DND-41 (cell line): ENCODE results near the gene SLC24A3.

Experiments used
- ATAC-seq: fragments of 200-7000 bp; cut with Tn5 transposase; 3 replicates; pipeline ENCODE4 v1.9.1; 2021; ENCODE audit warnings: low read depth; ENCODE audit not compliant: insufficient read depth
- DNase-seq: peaks from one replicate; pipeline ENCODE4 v3.0.0-alpha.2; 2020
- H2AFZ ChIP-seq: 2 replicates; pipeline ENCODE4 v1.6.0; 2012; ENCODE audit warnings: low read depth, low read length
- H3K27ac ChIP-seq: 2 replicates; pipeline ENCODE4 v1.5.1; 2012; ENCODE audit warnings: low read length, inconsistent platforms
- H3K27me3 ChIP-seq: fragments of 200-600 bp; sonication (generic); 2 replicates; pipeline ENCODE4 v1.6.0; 2012; ENCODE audit warnings: low read length, mild to moderate bottlenecking, inconsistent platforms; ENCODE audit not compliant: insufficient read depth, poor library complexity
- H3K36me3 ChIP-seq: 2 replicates; pipeline ENCODE4 v1.5.1; 2012; ENCODE audit warnings: low read length, inconsistent platforms; ENCODE audit not compliant: insufficient read depth
- H3K4me1 ChIP-seq: 2 replicates; pipeline ENCODE4 v1.5.1; 2012; ENCODE audit warnings: mild to moderate bottlenecking, low read length; ENCODE audit not compliant: insufficient read depth
- H3K4me2 ChIP-seq: 2 replicates; pipeline ENCODE4 v1.6.0; 2012; ENCODE audit warnings: mild to moderate bottlenecking, moderate library complexity, low read length, inconsistent platforms; ENCODE audit not compliant: insufficient read depth
- H3K4me3 ChIP-seq, 2 experiments: fragments of 200-600 bp in 1 of 2; shearing (Covaris generic) in 1 of 2; 2 replicates each; pipeline ENCODE4 v1.5.1; 2012 to 2016; ENCODE audit warnings: inconsistent platforms in 2 of 2, low read length in 2 of 2, mild to moderate bottlenecking in 2 of 2, low read depth in 1 of 2, moderate library complexity in 1 of 2
- H3K79me2 ChIP-seq: 2 replicates; pipeline ENCODE4 v1.6.0; 2012; ENCODE audit warnings: low read length, inconsistent platforms; ENCODE audit not compliant: insufficient read depth
- H3K9ac ChIP-seq: 2 replicates; pipeline ENCODE4 v1.6.0; 2012; ENCODE audit warnings: low read depth, mild to moderate bottlenecking, inconsistent platforms, low read length, moderate library complexity
- H3K9me3 ChIP-seq: 2 replicates; pipeline ENCODE4 v1.5.1; 2012; ENCODE audit warnings: low read length, moderate library complexity, mild to moderate bottlenecking, inconsistent platforms; ENCODE audit not compliant: insufficient read depth, severe bottlenecking
- H4K20me1 ChIP-seq: 2 replicates; pipeline ENCODE4 v1.6.0; 2012; ENCODE audit warnings: low read length; ENCODE audit not compliant: insufficient read depth
- CTCF ChIP-seq: IDR thresholded peaks from 2 replicates; pipeline ENCODE4 v1.5.1; 2012; ENCODE audit warnings: borderline replicate concordance, low read length, moderate library complexity, mild to moderate bottlenecking; ENCODE audit not compliant: poor library complexity, severe bottlenecking; ENCODE audit errors: extremely low read depth
- EZH2 ChIP-seq: IDR thresholded peaks from 3 replicates; pipeline ENCODE4 v1.6.1; 2012; ENCODE audit warnings: borderline replicate concordance, low read depth, mild to moderate bottlenecking, moderate library complexity, low read length, inconsistent platforms; ENCODE audit not compliant: severe bottlenecking

SLC24A3 gene

GRCh38 chr20:19738951-19739350 lies 526.5 kb downstream of the SLC24A3 start:
- Histone ChIP-seq H3K36me3 (no peaks in the 10 kb centered on the region), H3K9ac (no peak overlapping the region), H3K4me3 (no peak overlapping the region), H3K27ac (no peak overlapping the region), H3K27me3 (no peaks in the 10 kb centered on the region), H3K4me2 (no peak overlapping the region), H3K79me2 (no peaks in the 10 kb centered on the region), H3K4me1 (no peaks in the 10 kb centered on the region), H3K9me3 (no peaks in the 10 kb centered on the region), H2AFZ (no peak overlapping the region), H4K20me1 (no peaks in the 10 kb centered on the region)
- TF ChIP-seq CTCF, result no peak
- no peak for TF ChIP-seq EZH2
- no peak for ATAC-seq
- no peak for DNase-seq

GRCh38 chr20:19739351-19739750 lies 526.9 kb downstream of the SLC24A3 start:
- TF ChIP-seq CTCF (no peak), EZH2 (no peak)
- H3K4me3 ChIP-seq, result no peak overlapping the region
- H2AFZ ChIP-seq, result no peak overlapping the region
- H3K9me3 ChIP-seq, result no peaks in the 10 kb centered on the region
- no peak overlapping the region for H3K27ac ChIP-seq
- H3K4me2 ChIP-seq, result no peak overlapping the region
- H3K27me3 ChIP-seq, result no peaks in the 10 kb centered on the region
- H3K9ac ChIP-seq, result no peak overlapping the region
- no peaks in the 10 kb centered on the region for H3K4me1 ChIP-seq
- no peaks in the 10 kb centered on the region for H4K20me1 ChIP-seq
- DNase-seq, result no peak
- no peak for ATAC-seq
- H3K79me2 ChIP-seq, result no peaks in the 10 kb centered on the region
- no peaks in the 10 kb centered on the region for H3K36me3 ChIP-seq

GRCh38 chr20:19740512-19740911 lies 528.1 kb downstream of the SLC24A3 start:
- H3K4me2 ChIP-seq, result no peak overlapping the region
- no peaks in the 10 kb centered on the region for H3K9me3 ChIP-seq
- no peak for ATAC-seq
- no peak overlapping the region for H2AFZ ChIP-seq
- H3K4me1 ChIP-seq, result no peaks in the 10 kb centered on the region
- no peak overlapping the region for H3K4me3 ChIP-seq
- H3K79me2 ChIP-seq, result no peaks in the 10 kb centered on the region
- DNase-seq, result no peak
- no peaks in the 10 kb centered on the region for H3K36me3 ChIP-seq
- no peak for TF ChIP-seq CTCF
- TF ChIP-seq EZH2, result no peak
- H3K9ac ChIP-seq, result no peak overlapping the region
- H3K27ac ChIP-seq, result no peak overlapping the region
- no peaks in the 10 kb centered on the region for H3K27me3 ChIP-seq
- H4K20me1 ChIP-seq, result no peaks in the 10 kb centered on the region

GRCh38 chr20:19741924-19742323 lies 529.5 kb downstream of the SLC24A3 start:
- Histone ChIP-seq H3K36me3 (no peaks in the 10 kb centered on the region), H2AFZ (no peak overlapping the region), H3K4me3 (no peak overlapping the region), H4K20me1 (no peaks in the 10 kb centered on the region), H3K79me2 (no peaks in the 10 kb centered on the region), H3K9me3 (no peaks in the 10 kb centered on the region), H3K4me2 (no peak overlapping the region), H3K9ac (no peak overlapping the region), H3K27ac (no peak overlapping the region), H3K4me1 (no peaks in the 10 kb centered on the region), H3K27me3 (no peaks in the 10 kb centered on the region)
- no peak for ATAC-seq
- no peak for TF ChIP-seq CTCF
- TF ChIP-seq EZH2, result no peak
- no peak for DNase-seq
